ENCODE data around the gene NTHL1. TPM values are rescaled to one million over a fixed set of nuclear protein-coding genes. Genes with fewer than 3 reads are reported as not detected.
A peak's percentile ranks its signal among the peaks of the same experiment; 100 is the strongest.

NTHL1 gene
- total RNA-seq, 1 donor from 2014 or later = 44.0 TPM

- Histone ChIP-seq H3K4me3 (ENCODE audit: low read depth, low read length) (no peak overlapping the region), H3K36me3 (ENCODE audit: control insufficient read depth, insufficient read depth, low read length) (peaks cover 28% of the 10 kb centered on the region), H3K27me3 (ENCODE audit: control insufficient read depth, insufficient read depth, low read length) (no peaks in the 10 kb centered on the region)
- no peak for DNase-seq (ENCODE audit: low read depth)
- TF ChIP-seq, protein P1, sequence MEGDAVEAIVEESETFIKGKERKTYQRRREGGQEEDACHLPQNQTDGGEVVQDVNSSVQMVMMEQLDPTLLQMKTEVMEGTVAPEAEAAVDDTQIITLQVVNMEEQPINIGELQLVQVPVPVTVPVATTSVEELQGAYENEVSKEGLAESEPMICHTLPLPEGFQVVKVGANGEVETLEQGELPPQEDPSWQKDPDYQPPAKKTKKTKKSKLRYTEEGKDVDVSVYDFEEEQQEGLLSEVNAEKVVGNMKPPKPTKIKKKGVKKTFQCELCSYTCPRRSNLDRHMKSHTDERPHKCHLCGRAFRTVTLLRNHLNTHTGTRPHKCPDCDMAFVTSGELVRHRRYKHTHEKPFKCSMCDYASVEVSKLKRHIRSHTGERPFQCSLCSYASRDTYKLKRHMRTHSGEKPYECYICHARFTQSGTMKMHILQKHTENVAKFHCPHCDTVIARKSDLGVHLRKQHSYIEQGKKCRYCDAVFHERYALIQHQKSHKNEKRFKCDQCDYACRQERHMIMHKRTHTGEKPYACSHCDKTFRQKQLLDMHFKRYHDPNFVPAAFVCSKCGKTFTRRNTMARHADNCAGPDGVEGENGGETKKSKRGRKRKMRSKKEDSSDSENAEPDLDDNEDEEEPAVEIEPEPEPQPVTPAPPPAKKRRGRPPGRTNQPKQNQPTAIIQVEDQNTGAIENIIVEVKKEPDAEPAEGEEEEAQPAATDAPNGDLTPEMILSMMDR (IDR thresholded peaks at IDR 0.05; ENCODE audit: insufficient read depth, low read length, severe bottlenecking) = no peak
- FAIRE-seq = no peak
These were observed 30.5 kb upstream of the NTHL1 start for GRCh38 chr16:2078096-2078495.

- H3K36me3 ChIP-seq (ENCODE audit: control insufficient read depth, insufficient read depth, low read length) = peaks cover 26% of the 10 kb centered on the region
- no peak overlapping the region for H3K4me3 ChIP-seq (ENCODE audit: low read depth, low read length)
- no peaks in the 10 kb centered on the region for H3K27me3 ChIP-seq (ENCODE audit: control insufficient read depth, insufficient read depth, low read length)
- TF ChIP-seq, protein P1 (IDR thresholded peaks at IDR 0.05; ENCODE audit: insufficient read depth, low read length, severe bottlenecking) = no peak
- DNase-seq (ENCODE audit: low read depth) (no peak), FAIRE-seq (no peak)
These were observed 30.1 kb upstream of the NTHL1 start for GRCh38 chr16:2077696-2078095.

DNA sequence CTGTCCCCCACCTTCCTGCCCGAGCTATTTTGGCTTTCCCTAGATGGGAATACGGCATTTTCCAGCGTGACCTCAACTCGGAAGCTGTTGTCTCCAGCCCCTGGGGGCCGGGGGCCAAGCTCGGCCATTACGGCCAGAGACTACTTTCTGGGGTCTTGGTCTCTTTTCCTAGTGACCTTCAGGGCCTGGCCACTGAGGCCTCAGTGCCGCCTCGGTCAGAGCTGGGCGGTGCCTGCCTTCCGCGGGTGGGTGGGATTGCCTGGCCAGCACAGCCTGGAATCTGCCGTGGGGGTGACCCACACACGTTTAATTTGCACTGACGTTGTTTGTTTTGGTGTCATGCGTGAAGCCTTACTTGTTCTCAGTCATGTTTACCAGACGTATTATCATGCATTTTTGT lies 29.4 kb upstream of the NTHL1 start:
- no peaks in the 10 kb centered on the region for H3K27me3 ChIP-seq (ENCODE audit: control insufficient read depth, insufficient read depth, low read length)
- H3K36me3 ChIP-seq (ENCODE audit: control insufficient read depth, insufficient read depth, low read length) = peaks cover 30% of the 10 kb centered on the region
- FAIRE-seq = peak; percentile 95
- TF ChIP-seq, protein P1 (IDR thresholded peaks at IDR 0.05; ENCODE audit: insufficient read depth, low read length, severe bottlenecking) = no peak
- no peak overlapping the region for H3K4me3 ChIP-seq (ENCODE audit: low read depth, low read length)
- no peak for DNase-seq (ENCODE audit: low read depth)

DNA sequence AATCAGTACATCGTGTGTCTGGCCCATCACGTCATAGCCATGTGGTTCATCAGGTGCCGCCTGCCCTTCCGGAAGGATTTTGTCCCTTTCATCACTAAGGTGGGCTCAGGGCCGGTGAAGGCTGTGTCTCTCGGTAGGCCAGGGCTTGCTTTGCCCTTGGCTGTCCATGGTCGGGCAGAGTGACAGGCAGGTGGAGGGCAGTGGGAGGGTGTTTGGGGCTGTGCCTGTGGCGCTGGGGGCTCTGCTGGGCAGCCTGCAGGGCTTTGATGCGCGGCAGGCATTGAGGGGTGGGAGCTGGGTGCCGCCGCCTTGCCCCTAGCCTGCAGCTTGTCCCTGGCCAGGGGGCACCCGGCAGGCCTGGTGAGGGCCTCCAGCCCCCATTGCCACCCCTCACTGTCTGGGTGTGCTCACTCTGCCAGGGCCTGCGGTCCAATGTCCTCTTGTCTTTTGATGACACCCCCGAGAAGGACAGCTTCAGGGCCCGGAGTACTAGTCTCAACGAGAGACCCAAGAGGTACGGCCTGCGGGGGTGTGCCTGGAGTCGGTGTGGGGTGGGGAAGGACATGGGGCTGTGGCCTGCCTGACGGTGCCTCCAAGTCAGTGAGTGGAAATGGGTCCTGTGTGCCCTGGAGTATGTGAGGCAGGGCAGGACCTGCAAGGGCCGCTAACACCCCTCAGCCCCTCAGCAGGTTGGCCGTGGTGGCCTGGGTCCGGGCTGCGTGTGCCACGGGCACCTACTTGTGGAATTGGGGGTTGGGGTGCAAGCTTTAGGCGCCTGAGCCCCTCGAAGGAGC lies 28.6 kb upstream of the NTHL1 start:
- peaks cover 29% of the 10 kb centered on the region for H3K36me3 ChIP-seq (ENCODE audit: control insufficient read depth, insufficient read depth, low read length)
- no peak for FAIRE-seq

DNA sequence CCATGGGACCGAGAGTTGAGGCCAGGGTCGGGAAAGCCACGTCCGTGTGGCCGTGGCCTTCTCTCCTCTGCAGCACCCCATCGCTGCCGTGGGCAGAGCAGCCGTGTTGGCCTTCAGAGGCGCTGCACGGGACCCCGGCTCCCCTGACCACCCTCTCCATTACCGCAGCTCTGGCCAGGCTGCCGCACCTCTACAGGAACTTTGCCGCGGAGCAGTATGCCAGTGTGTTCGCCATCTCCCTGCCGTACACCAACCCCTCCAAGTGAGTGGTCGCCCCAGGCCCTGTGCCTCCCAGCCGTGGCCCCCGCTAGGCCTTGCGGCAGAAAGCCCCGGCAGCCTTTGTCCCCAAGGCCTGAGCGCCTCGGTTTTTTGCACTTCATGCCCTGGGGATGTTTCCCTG lies 28.0 kb upstream of the NTHL1 start:
- TF ChIP-seq, protein P1 (IDR thresholded peaks at IDR 0.05; ENCODE audit: insufficient read depth, low read length, severe bottlenecking) = no peak
- peaks cover 27% of the 10 kb centered on the region for H3K36me3 ChIP-seq (ENCODE audit: control insufficient read depth, insufficient read depth, low read length)
- DNase-seq (ENCODE audit: low read depth) = no peak
- no peaks in the 10 kb centered on the region for H3K27me3 ChIP-seq (ENCODE audit: control insufficient read depth, insufficient read depth, low read length)
- FAIRE-seq = no peak
- H3K4me3 ChIP-seq (ENCODE audit: low read depth, low read length) = no peak overlapping the region

More for the DNA sequence above, 28.6 kb upstream of the NTHL1 start:
- TF ChIP-seq, protein P1 (IDR thresholded peaks at IDR 0.05; ENCODE audit: insufficient read depth, low read length, severe bottlenecking) = no peak
- no peaks in the 10 kb centered on the region for H3K27me3 ChIP-seq (ENCODE audit: control insufficient read depth, insufficient read depth, low read length)
- no peak overlapping the region for H3K4me3 ChIP-seq (ENCODE audit: low read depth, low read length)
- no peak for DNase-seq (ENCODE audit: low read depth)

DNA sequence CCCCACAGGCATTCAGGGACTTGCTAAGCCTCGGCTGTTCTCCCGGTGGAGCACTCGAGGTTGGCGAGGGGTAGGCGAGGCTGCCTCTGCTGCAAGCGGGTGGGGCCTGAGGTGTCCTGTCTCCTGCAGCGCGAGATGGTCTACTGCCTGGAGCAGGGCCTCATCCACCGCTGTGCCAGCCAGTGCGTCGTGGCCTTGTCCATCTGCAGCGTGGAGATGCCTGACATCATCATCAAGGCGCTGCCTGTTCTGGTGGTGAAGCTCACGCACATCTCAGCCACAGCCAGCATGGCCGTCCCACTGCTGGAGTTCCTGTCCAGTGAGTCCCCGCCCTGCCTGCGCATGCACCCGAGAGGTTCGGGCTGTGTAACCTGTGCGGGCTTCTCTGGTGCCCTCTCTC lies 26.4 kb upstream of the NTHL1 start:
- FAIRE-seq = no peak
- H3K27me3 ChIP-seq (ENCODE audit: control insufficient read depth, insufficient read depth, low read length) = no peaks in the 10 kb centered on the region
- TF ChIP-seq, protein P1 (IDR thresholded peaks at IDR 0.05; ENCODE audit: insufficient read depth, low read length, severe bottlenecking) = no peak
- DNase-seq (ENCODE audit: low read depth) = no peak
- H3K36me3 ChIP-seq (ENCODE audit: control insufficient read depth, insufficient read depth, low read length) = peaks cover 23% of the 10 kb centered on the region
- no peak overlapping the region for H3K4me3 ChIP-seq (ENCODE audit: low read depth, low read length)
